Calu3 (cell line): ENCODE data around the gene FAN1. TPM values are rescaled to one million over a fixed set of nuclear protein-coding genes. Genes with fewer than 3 reads are reported as not detected.

Source experiments
- BruUV-seq: library from RNA; stranded (reverse); fragments of 400-500 nt; replicated peaks from 2 replicates; lab custom pipeline; 2021; lab: Mats Ljungman, UMichigan
- CTCF ChIA-PET: fragments of 300-600 bp; sonication (Branson Sonifier 250); formaldehyde crosslinking; loops from one replicate; lab custom pipeline; 2022; ENCODE audit warnings: antibody characterized with exemption; lab: Charles Lee
- DNase-seq: peaks from one replicate; pipeline ENCODE4 v3.0.0; 2022
- H3K27ac Mint-ChIP-seq: one replicate; pipeline ENCODE4 v1.8.0; 2022; ENCODE audit warnings: mixed read lengths; ENCODE audit not compliant: unreplicated experiment
- H3K27me3 Mint-ChIP-seq: one replicate; pipeline ENCODE4 v1.8.0; 2022; ENCODE audit warnings: mixed read lengths; ENCODE audit not compliant: unreplicated experiment
- H3K36me3 Mint-ChIP-seq: one replicate; pipeline ENCODE4 v1.8.0; 2022; ENCODE audit warnings: mild to moderate bottlenecking, moderate library complexity, mixed read lengths; ENCODE audit not compliant: insufficient read depth, unreplicated experiment
- H3K4me1 Mint-ChIP-seq: one replicate; pipeline ENCODE4 v1.8.0; 2022; ENCODE audit warnings: mild to moderate bottlenecking, low read depth, mixed read lengths; ENCODE audit not compliant: unreplicated experiment
- H3K4me3 Mint-ChIP-seq: one replicate; pipeline ENCODE4 v1.8.0; 2022; ENCODE audit warnings: mild to moderate bottlenecking, low read depth, moderate library complexity, mixed read lengths; ENCODE audit not compliant: unreplicated experiment
- H3K9me3 Mint-ChIP-seq: one replicate; pipeline ENCODE4 v1.8.0; 2022; ENCODE audit warnings: low read depth, mixed read lengths; ENCODE audit not compliant: unreplicated experiment
- CTCF ChIP-seq: fragments of 200-600 bp; IDR thresholded peaks from one replicate; pipeline ENCODE4 v1.8.0; 2022; ENCODE audit warnings: antibody characterized with exemption; ENCODE audit not compliant: unreplicated experiment
- intact Hi-C: fragments of 100-400 bp; cut with micrococcal nuclease; formaldehyde crosslinking; loops from one replicate; pipeline ENCODE4 v1.10.0; 2022; ENCODE audit not compliant: unreplicated experiment
- total RNA-seq: library from RNA; stranded (reverse); gene quantifications from 2 replicates; pipeline ENCODE4 v1.2.3, GENCODE V29; 2022

Gene FAN1
- total RNA-seq, 1 experiment from 2014 or later, result 6.3 TPM

- CTCF ChIA-PET, result no interaction called here
- peaks cover 10% of the 10 kb centered on the region for H3K36me3 Mint-ChIP-seq
- no TSS peak for BruUV-seq
- no peak overlapping the region for H3K27ac Mint-ChIP-seq
- H3K9me3 Mint-ChIP-seq, result no peaks in the 10 kb centered on the region
- intact Hi-C loops, result no loop called here
- H3K4me1 Mint-ChIP-seq, result no peaks in the 10 kb centered on the region
- no peak for DNase-seq
- H3K27me3 Mint-ChIP-seq, result no peaks in the 10 kb centered on the region
- no peak for TF ChIP-seq CTCF
- no peak overlapping the region for H3K4me3 Mint-ChIP-seq
Measured at GRCh38 chr15:30927148-30927761, 23.5 kb downstream of the FAN1 start.

- no peak for TF ChIP-seq CTCF
- CTCF ChIA-PET, result no interaction called here
- Mint-ChIP-seq H3K4me3 (no peak overlapping the region), H3K27me3 (no peaks in the 10 kb centered on the region), H3K9me3 (no peaks in the 10 kb centered on the region), H3K36me3 (peaks cover 10% of the 10 kb centered on the region), H3K4me1 (no peaks in the 10 kb centered on the region), H3K27ac (no peak overlapping the region)
- DNase-seq, result no peak
- BruUV-seq, result no TSS peak
- intact Hi-C loops, result no loop called here
Measured at GRCh38 chr15:30928076-30928475, 24.4 kb downstream of the FAN1 start.

- Mint-ChIP-seq H3K27ac (no peak overlapping the region), H3K4me1 (no peaks in the 10 kb centered on the region), H3K4me3 (no peak overlapping the region), H3K27me3 (no peaks in the 10 kb centered on the region), H3K36me3 (peaks cover 10% of the 10 kb centered on the region), H3K9me3 (no peaks in the 10 kb centered on the region)
- CTCF ChIA-PET, result no interaction called here
- intact Hi-C loops, result no loop called here
- no TSS peak for BruUV-seq
- DNase-seq, result no peak
- TF ChIP-seq CTCF, result no peak
Measured at GRCh38 chr15:30929064-30929669, 25.5 kb downstream of the FAN1 start.

GRCh38 chr15:30929982-30930381 is 26.3 kb downstream of the FAN1 start:
- H3K27ac Mint-ChIP-seq, result no peak overlapping the region
- TF ChIP-seq CTCF, result no peak
- CTCF ChIA-PET, result no interaction called here
- peaks cover 10% of the 10 kb centered on the region for H3K36me3 Mint-ChIP-seq
- H3K9me3 Mint-ChIP-seq, result no peaks in the 10 kb centered on the region
- no TSS peak for BruUV-seq
- no peaks in the 10 kb centered on the region for H3K4me1 Mint-ChIP-seq
- H3K27me3 Mint-ChIP-seq, result no peaks in the 10 kb centered on the region
- DNase-seq, result no peak
- H3K4me3 Mint-ChIP-seq, result no peak overlapping the region
- intact Hi-C loops, result no loop called here
